LNCaP clone FGC (cell line): ENCODE measurements around the gene TTC12.

Experiments used
- DNase-seq: peaks from one replicate; pipeline ENCODE4 v3.0.0-alpha.2; 2011; ENCODE audit warnings: low read depth
- H3K4me3 ChIP-seq: 2 replicates; pipeline ENCODE4 v1.5.1; 2011; ENCODE audit warnings: mild to moderate bottlenecking, low read depth, low read length, control low read depth
- CTCF ChIP-seq: IDR thresholded peaks from 2 replicates; pipeline ENCODE4 v1.5.1; 2012; ENCODE audit warnings: mild to moderate bottlenecking; ENCODE audit not compliant: control insufficient read depth, insufficient read depth; ENCODE audit errors: extremely low read depth

TTC12 gene

GRCh38 chr11:113378692-113379091 is 64.3 kb downstream of the TTC12 start:
- H3K4me3 ChIP-seq: no peak overlapping the region
- TF ChIP-seq CTCF: no peak
- DNase-seq: no peak

- DNase-seq: no peak
- no peak overlapping the region for H3K4me3 ChIP-seq
- TF ChIP-seq CTCF: no peak
Measured at GRCh38 chr11:113382121-113382520, 67.7 kb downstream of the TTC12 start.

GRCh38 chr11:113384551-113384950 is 70.2 kb downstream of the TTC12 start:
- H3K4me3 ChIP-seq: no peak overlapping the region
- TF ChIP-seq CTCF: no peak
- DNase-seq: peak; percentile 38

- no peak for DNase-seq
- no peak for TF ChIP-seq CTCF
- H3K4me3 ChIP-seq: no peak overlapping the region
Measured at GRCh38 chr11:113385749-113386148, 71.4 kb downstream of the TTC12 start.

GRCh38 chr11:113386866-113387265 is 72.5 kb downstream of the TTC12 start:
- TF ChIP-seq CTCF: no peak
- DNase-seq: no peak

GRCh38 chr11:113387605-113388211 is 73.3 kb downstream of the TTC12 start, which contains the start of gene ANKK1:
ANKK1 (plus strand) TSS chr11:113387779; CDS start chr11:113387885, 106 bp downstream.
- 0 out of 2 replicates have a peak, but pooled peaks have one; percentile 17 for TF ChIP-seq CTCF
- no peak within 1 kb of the TSS for H3K4me3 ChIP-seq
- no peak for DNase-seq

More at GRCh38 chr11:113386866-113387265, 72.5 kb downstream of the TTC12 start:
- no peak overlapping the region for H3K4me3 ChIP-seq

- no peak overlapping the region for H3K4me3 ChIP-seq
- no peak for TF ChIP-seq CTCF
- DNase-seq: no peak
Measured at GRCh38 chr11:113389272-113389671, 74.9 kb downstream of the TTC12 start.
